GM10266 (cell line): ENCODE measurements around the gene IQGAP3.

Experiments
- DNase-seq: peaks from one replicate; pipeline ENCODE4 v3.0.0; 2012; ENCODE audit errors: extremely low spot score
- CTCF ChIP-seq: IDR thresholded peaks from 2 replicates; pipeline ENCODE4 v1.5.1; 2012; ENCODE audit warnings: mild to moderate bottlenecking, low read depth; ENCODE audit not compliant: control insufficient read depth, insufficient read depth; ENCODE audit errors: missing control alignments

Gene IQGAP3

GRCh38 chr1:156499842-156500542, 72.4 kb downstream of the IQGAP3 start:
- no peak for DNase-seq
- no peak for TF ChIP-seq CTCF

- no peak for DNase-seq
- no peak for TF ChIP-seq CTCF
These were observed 73.0 kb downstream of the IQGAP3 start for GRCh38 chr1:156499194-156499841.

- DNase-seq = no peak
These were observed 73.8 kb downstream of the IQGAP3 start for GRCh38 chr1:156498432-156499193.

GRCh38 chr1:156497743-156498431, 74.5 kb downstream of the IQGAP3 start:
- no peak for TF ChIP-seq CTCF

More at GRCh38 chr1:156498432-156499193, 73.8 kb downstream of the IQGAP3 start:
- no peak for TF ChIP-seq CTCF

GRCh38 chr1:156497078-156497742, 75.2 kb downstream of the IQGAP3 start:
- DNase-seq = no peak
- TF ChIP-seq CTCF = no peak

More at GRCh38 chr1:156497743-156498431, 74.5 kb downstream of the IQGAP3 start:
- DNase-seq = no peak

GRCh38 chr1:156496211-156496761, 76.1 kb downstream of the IQGAP3 start:
- no peak for DNase-seq
- no peak for TF ChIP-seq CTCF
